Tibial nerve (tissue), 4 donors: Measurements from ENCODE around the gene KDELR3. TPM values are rescaled to one million over a fixed set of nuclear protein-coding genes. Genes with fewer than 3 reads are reported as not detected.

ENCODE experiments used
- DNase-seq, 2 donors: peaks; one replicate each; pipeline ENCODE4 v3.0.0-alpha.2; 2019; ENCODE audit warnings: low spot score in 2 of 2
- H3K27ac ChIP-seq, 4 donors: fragments of 200-600 bp; sonication (generic) in 3 of 4; one replicate each; pipeline ENCODE4 v1.5.1; 2017 to 2019; ENCODE audit warnings: mild to moderate bottlenecking in 1 of 4
- H3K27me3 ChIP-seq, 2 donors: fragments of 200-600 bp; sonication (generic) in 1 of 2; one replicate each; pipeline versions ENCODE4 v1.5.1 to v1.6.0; 2017 to 2019
- H3K36me3 ChIP-seq, 3 donors: fragments of 200-600 bp; sonication (generic); one replicate each; pipeline ENCODE4 v1.5.1; 2018 to 2019
- H3K4me1 ChIP-seq, 4 donors: fragments of 200-600 bp; sonication (generic) in 3 of 4; one replicate each; pipeline ENCODE4 v1.5.1; 2017 to 2019
- H3K4me3 ChIP-seq, 4 donors: fragments of 200-600 bp; sonication (generic) in 3 of 4; one replicate each; pipeline ENCODE4 v1.5.1; 2017 to 2019; ENCODE audit warnings: mild to moderate bottlenecking in 1 of 4, moderate library complexity in 1 of 4
- H3K9me3 ChIP-seq, 4 donors: fragments of 200-600 bp; sonication (generic) in 3 of 4; one replicate each; pipeline ENCODE4 v1.5.1; 2017 to 2019
- CTCF ChIP-seq, 5 experiments: fragments of 200-600 bp in 3 of 5; fragments of 450-650 bp in 2 of 5; sonication (generic) in 3 of 5; IDR thresholded peaks; one replicate each; pipeline ENCODE4 v1.5.1; 2016 to 2019; ENCODE audit warnings: antibody characterized with exemption in 5 of 5, mild to moderate bottlenecking in 3 of 5, moderate library complexity in 2 of 5
- EP300 ChIP-seq, 2 donors: sonication (generic); formaldehyde crosslinking; IDR thresholded peaks; one replicate each; pipeline ENCODE4 v1.6.1; 2017; ENCODE audit warnings: antibody characterized with exemption in 2 of 2, mild to moderate bottlenecking in 1 of 2
- POLR2A ChIP-seq, 2 donors: fragments of 450-650 bp; IDR thresholded peaks; one replicate each; pipeline ENCODE4 v1.6.1; 2017; ENCODE audit warnings: antibody characterized with exemption in 2 of 2, mild to moderate bottlenecking in 2 of 2, moderate library complexity in 2 of 2
- WGBS, 2 donors: methylation state at CpG; one replicate each; pipeline ENCODE4 v1.1.5; 2018; 5-methylcytosine and 5-hydroxymethylcytosine counted together
- total RNA-seq, 4 donors: library from RNA; depleted of rRNA; stranded (reverse); fragments of >200 nt; gene quantifications; one replicate each; pipeline ENCODE4 v1.1.0, GENCODE V29; 2016

KDELR3 gene
- total RNA-seq, 4 donors from 2014 or later, result 6.1 to 18.0 (median 10.6) TPM

- H3K27ac ChIP-seq, result no peak overlapping the region
- H3K27me3 ChIP-seq, result no peaks in the 10 kb centered on the region
- no peaks in the 10 kb centered on the region for H3K9me3 ChIP-seq
- no peaks in the 10 kb centered on the region for H3K36me3 ChIP-seq
- H3K4me3 ChIP-seq, result no peak overlapping the region
- H3K4me1 ChIP-seq, result no peaks in the 10 kb centered on the region
- no peak for DNase-seq
- 90 to 93% methylated on average over 4 of the region's 4 CpGs for WGBS, 2 donors
- no peak for TF ChIP-seq POLR2A (IDR thresholded peaks at IDR 0.05)
- TF ChIP-seq EP300 (IDR thresholded peaks at IDR 0.05), result no peak
- no peak for TF ChIP-seq CTCF (IDR thresholded peaks at IDR 0.05)
Measured at GRCh38 chr22:38531251-38531938, 63.5 kb downstream of the KDELR3 start.

Other genes starting within 250 kb of the KDELR3 start
- 100 to 1,000 TPM in 1 of 4 donors, 10 to 100 TPM in 3; 61.1 to 138 (median 72.0) TPM for gene TMEM184B, start 195.1 kb upstream of the KDELR3 start, total RNA-seq
- gene CSNK1E, start 150.7 kb upstream of the KDELR3 start, total RNA-seq, result 100 to 1,000 TPM; 122 to 235 (median 164) TPM
- gene KCNJ4, start 12.9 kb upstream of the KDELR3 start, total RNA-seq, result 1 to 10 TPM in 3 of 4 donors, under 1 TPM in 1; 0.63 to 1.6 (median 1.1) TPM
- gene DDX17, start 38.2 kb downstream of the KDELR3 start, total RNA-seq, result 100 to 1,000 TPM; 734 to 934 (median 864) TPM
- gene DMC1, start 102.1 kb downstream of the KDELR3 start, total RNA-seq, result 10 to 100 TPM in 1 of 4 donors, 1 to 10 TPM in 3; 2.1 to 10.8 (median 4.5) TPM
- 10 to 100 TPM in 2 of 4 donors, 1 to 10 TPM in 2; 1.3 to 10.2 (median 6.7) TPM for gene FAM227A, start 188.3 kb downstream of the KDELR3 start, total RNA-seq
- 10 to 100 TPM; 13.5 to 24.3 (median 17.8) TPM for gene CBY1, start 188.5 kb downstream of the KDELR3 start, total RNA-seq
- 10 to 100 TPM; 23.1 to 28.5 (median 27.1) TPM for gene TOMM22, start 213.9 kb downstream of the KDELR3 start, total RNA-seq
- gene JOSD1, start 232.8 kb downstream of the KDELR3 start, total RNA-seq, result 10 to 100 TPM; 50.7 to 86.4 (median 76.0) TPM
- 10 to 100 TPM; 46.0 to 72.0 (median 56.6) TPM for gene GTPBP1, start 237.8 kb downstream of the KDELR3 start, total RNA-seq